ENCODE measurements around the gene SLC30A5. TPM values are rescaled to one million over a fixed set of nuclear protein-coding genes. Genes with fewer than 3 reads are reported as not detected.

The SLC30A5 gene
- total RNA-seq: 60.5 TPM

GRCh38 chr5:69093771-69094482, at the start of gene SLC30A5:
SLC30A5 (plus strand) TSS chr5:69094014; CDS start chr5:69094256, 242 bp downstream.

GRCh38 chr5:69166686-69167492, 73.1 kb downstream of the SLC30A5 start, which contains the start of gene CCNB1:
CCNB1 (plus strand) TSS chr5:69167150; CDS start chr5:69167263, 113 bp downstream.

Small RNA genes within 50 kb of the gene (small RNA-seq; reads per million reads assigned to genes)
- gene SNORA50D (ENCODE audit: low replicate concordance) (not detected), gene SUMO2P4 (ENCODE audit: low replicate concordance) (not detected)

Other genes with a start within 250 kb of the SLC30A5 start
- gene CCNB1, start 73.1 kb downstream of the SLC30A5 start, total RNA-seq: 56.9 TPM
- gene CENPH, start 95.6 kb downstream of the SLC30A5 start, total RNA-seq: 10.2 TPM
- gene CDK7, start 140.9 kb downstream of the SLC30A5 start, total RNA-seq: 25.5 TPM
- gene CCDC125, start 238.8 kb downstream of the SLC30A5 start, total RNA-seq: 6.9 TPM

Data from metanephros (tissue), 2 donors.